HG03175 (cell line): ENCODE data around the gene CACNA2D1.

ENCODE experiments used
- ATAC-seq: cut with Tn5 transposase; IDR thresholded peaks from one replicate; pipeline ENCODE4 v1.9.1; 2021; ENCODE audit warnings: mild to moderate bottlenecking, moderate library complexity; ENCODE audit not compliant: unreplicated experiment

The CACNA2D1 gene

GRCh38 chr7:82126576-82126975 lies 317.0 kb downstream of the CACNA2D1 start:
- ATAC-seq, result no peak

DNA sequence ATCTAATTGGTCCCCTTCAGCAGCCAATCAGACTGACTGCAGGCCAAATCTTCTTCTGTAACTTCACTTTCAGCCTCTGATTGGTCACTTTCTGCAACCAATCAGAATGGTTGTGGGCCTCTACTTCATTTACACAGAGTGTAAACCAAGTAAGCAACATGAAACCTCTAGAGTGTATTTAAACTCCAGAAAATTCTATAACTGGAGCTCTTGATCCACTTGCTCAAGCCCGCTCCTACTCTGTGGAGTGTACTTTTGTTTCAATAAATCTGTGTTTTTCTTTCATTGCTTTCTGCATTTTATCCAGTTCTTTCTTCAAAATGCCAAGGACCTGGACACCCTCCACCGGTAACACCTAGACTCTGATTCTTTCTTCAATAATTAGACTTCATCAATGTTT lies 319.1 kb downstream of the CACNA2D1 start:
- no peak for ATAC-seq

DNA sequence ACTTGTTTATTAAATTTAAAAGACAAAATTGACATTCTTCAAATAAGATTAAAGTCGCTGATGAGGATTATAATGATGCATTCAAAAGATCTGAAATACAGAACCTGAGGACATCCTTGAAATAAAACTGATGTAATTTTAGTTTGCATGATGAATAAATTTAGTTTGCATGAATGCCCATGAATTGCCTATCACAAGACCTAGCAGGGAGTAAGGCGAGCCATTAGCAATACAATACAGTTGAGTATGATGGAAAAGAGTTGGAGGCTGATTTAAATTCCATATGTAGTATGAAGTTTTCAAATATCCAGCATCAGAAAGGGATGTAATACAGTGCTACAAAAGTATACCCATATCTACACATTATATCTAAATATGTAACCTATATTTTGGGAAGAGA lies 321.3 kb downstream of the CACNA2D1 start:
- no peak for ATAC-seq

GRCh38 chr7:82114237-82114636 lies 329.3 kb downstream of the CACNA2D1 start:
- ATAC-seq, result no peak

DNA sequence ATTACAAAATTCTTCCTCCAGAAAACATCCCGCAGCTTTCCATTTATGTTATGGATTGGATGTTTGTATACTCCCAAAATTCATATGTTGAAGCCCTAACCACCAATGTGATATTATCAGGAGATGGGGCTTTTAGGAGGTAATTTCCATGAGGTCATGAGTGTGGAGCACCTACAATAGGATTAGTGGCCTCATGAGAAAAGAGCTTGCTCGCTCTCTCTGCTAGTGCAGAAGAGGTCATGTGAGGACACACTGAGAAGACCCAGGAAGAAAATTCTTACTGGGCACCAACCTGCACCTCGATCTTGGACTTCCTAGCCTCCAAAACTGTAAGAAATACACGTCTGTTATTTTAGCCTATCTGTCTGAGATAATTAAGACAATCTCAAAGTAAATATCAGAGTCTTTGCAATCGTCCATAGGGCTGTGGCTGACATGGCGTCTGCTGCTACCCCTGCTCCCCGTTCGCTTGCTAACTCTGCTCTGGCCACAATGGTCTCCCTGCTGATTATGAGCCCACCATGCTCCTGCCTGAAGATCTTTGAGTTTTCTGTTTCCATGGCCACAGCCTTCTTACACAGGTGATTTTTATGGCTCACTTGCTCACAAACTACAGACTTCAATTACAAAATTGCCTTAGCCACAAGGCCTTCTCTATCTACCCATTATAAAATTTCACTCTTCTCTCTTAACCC lies 333.3 kb downstream of the CACNA2D1 start:
- ATAC-seq, result no peak

DNA sequence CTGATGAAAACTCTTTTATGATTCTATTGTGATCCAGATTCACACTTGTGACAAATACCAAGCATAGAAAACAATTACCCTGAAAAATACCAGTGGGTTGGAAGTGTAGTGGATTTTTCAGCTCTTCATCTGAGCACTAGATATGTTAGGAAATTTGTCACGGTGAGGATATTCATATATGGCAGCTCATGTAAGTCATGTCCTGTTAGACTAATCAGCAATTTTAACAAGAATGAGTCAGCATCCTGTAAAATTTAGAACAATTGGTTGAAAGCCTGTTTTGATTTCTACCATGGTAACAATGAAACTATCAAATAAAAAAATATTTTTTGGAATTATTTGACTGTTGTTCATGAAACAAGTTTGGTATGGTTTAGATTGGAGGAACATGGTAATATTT lies 334.3 kb downstream of the CACNA2D1 start:
- ATAC-seq, result no peak

DNA sequence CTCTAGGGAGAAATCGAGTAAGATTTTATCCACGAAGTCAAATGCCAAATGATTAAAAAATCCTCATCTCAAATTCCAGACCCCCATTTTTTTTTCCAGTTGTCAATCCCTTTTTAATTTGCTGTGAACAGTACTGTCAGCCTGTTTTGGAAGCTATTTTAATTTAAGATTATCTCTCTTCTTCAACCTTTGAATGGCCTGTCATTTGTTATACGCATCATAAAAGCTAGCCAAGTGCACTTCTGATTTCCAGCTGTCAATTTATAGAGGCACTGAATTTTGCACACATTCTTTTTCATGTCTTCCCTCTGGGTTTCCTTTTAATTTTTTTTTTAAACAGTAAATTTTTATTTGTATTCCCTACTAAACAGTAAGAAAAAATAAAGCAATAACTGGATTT lies 337.4 kb downstream of the CACNA2D1 start:
- no peak for ATAC-seq

DNA sequence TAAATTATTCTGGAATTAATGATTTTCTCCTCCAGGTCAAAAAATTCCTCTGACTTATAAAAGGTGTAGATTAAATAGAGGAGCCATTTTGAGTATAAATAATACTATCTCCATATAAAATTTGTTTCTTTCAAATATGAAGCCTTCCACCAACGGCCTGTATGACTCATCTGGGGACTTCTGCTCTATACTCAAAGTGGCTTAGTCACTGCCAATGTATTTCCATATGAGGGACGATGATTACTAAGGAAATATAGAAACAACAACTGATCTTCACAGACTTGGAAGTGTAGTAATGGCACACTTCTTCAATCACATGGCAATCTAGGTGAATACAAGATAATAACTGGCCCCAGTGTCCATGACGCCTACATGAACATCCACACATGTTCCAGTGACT lies 338.1 kb downstream of the CACNA2D1 start:
- no peak for ATAC-seq

DNA sequence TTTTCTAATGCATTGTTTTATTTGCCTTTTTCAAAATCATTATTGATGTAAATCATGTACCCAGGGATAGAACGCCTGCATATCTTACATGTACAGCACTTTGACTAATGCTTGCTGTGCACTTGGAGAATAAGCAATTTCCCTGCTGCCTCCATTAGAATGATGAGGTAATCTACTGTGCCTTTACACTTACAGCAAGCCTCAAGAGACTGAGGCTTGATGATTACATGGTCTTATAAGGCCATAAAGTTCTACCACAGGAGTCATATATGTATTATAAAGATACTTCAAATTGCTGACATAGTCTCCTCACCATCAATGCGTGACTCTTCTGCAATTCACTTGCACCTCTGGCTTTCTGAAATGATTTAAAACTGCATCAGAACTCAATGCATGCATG lies 345.2 kb downstream of the CACNA2D1 start:
- ATAC-seq, result no peak

DNA sequence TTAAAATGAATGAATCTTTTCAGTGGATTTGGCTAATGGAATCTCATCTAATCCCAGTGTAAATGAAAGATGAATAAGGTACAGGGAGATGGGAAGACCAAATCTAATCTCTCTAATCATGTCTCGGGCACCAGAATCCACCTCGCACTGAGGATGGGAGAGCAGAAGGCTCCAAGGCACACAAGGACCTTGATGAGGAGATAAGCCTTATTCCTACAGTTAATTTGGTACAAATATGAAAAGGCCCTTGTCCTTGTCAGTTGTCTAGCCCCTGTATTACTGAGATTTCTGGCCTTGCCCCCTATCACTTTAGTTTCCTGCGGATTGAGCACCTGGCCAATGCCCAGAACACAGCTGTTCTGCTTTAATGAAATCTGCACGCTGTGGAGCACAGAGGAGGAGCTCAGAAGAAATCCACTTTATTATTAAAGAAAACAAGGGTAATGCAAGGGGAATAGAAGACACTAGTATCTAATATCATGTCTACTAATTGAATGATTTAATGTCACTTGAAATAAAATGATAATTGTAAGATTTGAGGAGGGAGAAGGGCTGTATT lies 352.4 kb downstream of the CACNA2D1 start:
- ATAC-seq, result no peak

DNA sequence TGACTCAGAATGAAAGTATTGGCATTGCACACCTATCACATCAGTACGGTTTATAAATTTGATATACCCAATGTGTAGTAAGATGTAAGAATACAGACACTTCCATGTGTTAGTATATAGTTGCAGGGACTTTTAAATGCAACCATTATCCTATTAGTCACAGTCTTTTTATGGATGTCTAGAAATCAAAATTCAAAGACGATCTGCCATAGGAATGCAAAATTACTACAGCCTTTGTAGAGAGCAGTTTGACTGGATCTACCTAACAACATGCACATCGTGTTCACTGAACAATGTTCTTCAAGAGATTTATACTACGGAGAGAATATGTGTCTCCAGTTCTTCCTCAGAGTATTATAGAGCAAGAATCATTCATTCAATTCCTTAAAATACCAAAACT lies 356.5 kb downstream of the CACNA2D1 start:
- ATAC-seq, result no peak

DNA sequence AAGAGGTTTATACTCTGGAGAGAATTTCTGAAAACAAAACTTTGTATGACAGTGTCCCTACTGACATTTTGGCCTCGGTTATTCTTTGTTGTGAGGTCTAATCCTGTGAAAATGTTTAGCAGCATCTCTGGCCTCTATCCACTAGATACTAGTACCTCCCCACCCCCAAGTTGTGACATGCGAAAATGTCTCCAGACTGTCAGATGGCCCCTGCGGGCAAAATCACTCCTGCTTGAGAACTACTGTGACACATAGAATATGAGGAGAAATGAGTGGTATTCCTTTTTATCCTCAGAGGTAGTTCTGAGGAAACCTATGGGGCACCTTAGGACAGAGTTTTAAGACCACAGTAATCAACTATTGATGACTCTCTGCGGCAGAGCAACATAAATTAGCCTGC lies 358.5 kb downstream of the CACNA2D1 start:
- ATAC-seq, result no peak

- no peak for ATAC-seq
Observed at GRCh38 chr7:82081644-82082224, 361.8 kb downstream of the CACNA2D1 start.

DNA sequence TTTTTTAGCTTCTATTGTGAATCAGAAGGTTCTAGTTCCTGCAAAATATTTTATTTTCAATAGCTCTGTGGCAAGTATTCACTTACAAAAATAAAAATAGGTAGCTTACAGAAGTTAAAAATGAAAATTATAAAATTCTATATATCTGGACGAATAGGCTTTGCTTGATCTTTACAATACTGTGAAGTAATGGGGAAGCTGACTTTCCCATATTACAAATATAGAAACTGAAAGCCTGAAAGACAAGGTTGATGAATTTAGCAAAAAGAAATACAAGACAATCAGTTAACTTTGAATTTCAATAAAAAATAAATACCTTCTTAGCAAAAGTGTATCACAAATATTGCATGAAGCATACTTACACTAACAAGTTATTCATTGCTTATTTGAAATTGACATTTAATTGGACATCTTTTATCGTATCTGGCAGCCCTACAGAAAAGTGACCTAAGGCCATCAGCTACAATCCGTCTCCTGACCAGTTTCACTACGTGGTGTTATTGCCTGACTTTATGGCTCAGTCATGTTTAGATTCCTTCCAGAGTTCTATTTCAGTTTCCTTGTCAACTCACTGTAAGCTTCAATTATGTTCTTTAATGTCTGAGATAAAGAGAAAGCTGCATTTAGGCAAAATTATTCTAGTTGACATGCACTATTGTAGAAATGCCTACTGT lies 363.2 kb downstream of the CACNA2D1 start:
- ATAC-seq, result no peak

DNA sequence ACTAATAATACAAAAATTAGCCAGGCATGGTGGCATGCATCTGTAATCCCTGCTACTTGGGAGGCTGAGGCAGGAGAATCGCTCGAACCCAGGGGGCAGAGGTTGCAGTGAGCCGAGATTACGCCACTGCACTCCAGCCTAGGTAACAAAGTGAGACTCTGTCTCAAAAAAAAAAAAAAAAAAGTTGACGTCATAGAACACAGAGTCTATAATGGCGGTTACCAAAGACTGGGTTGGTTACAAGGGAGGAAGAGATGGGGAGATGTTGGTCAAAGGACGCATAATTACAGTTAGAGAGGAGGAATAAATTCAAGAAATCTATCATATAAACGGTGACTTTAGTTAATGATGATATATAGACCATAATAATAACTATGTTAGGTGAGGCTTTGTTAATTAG lies 364.1 kb downstream of the CACNA2D1 start:
- no peak for ATAC-seq

DNA sequence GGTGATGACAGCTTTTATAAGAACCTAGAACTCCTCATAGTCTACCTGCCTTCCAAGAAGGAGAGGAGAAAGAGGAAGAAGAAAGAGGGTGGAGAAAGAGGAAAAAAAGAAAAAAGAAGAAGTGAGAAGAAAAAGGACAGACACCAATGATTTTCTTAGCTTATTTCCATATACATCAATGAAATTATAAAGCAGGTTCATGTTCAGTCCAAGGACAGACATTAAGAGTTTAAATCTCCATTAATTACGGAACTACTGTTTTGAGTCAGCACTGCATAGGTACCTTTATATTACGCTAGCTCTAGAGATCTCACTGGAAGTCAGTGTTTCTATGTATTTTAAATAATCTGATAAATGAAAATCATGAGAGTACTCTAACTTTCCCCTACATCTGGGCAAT lies 364.8 kb downstream of the CACNA2D1 start:
- ATAC-seq, result no peak

GRCh38 chr7:82071468-82071867 lies 372.1 kb downstream of the CACNA2D1 start:
- no peak for ATAC-seq

- no peak for ATAC-seq
Observed at GRCh38 chr7:82067628-82068264, 375.8 kb downstream of the CACNA2D1 start.

- no peak for ATAC-seq
Observed at GRCh38 chr7:82057476-82057875, 386.1 kb downstream of the CACNA2D1 start.

DNA sequence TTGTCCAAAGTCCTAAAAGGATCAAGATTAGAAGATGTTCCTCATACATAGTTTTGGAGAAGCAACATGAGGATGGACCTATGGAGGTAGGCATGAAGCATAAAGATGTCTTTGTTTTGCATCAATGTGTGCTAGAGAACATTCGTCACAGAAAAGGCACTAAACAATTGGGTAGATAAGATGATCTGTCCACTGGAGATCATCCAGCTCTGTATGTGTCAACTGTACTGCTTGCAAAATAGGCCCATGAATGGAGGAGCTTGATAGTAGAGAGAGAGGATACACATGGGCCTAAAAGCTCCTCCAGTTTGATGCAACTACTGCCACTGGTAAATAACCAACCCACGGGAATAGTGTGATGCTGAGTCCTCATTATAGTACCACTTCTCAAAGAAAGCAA lies 387.3 kb downstream of the CACNA2D1 start:
- ATAC-seq, result no peak

DNA sequence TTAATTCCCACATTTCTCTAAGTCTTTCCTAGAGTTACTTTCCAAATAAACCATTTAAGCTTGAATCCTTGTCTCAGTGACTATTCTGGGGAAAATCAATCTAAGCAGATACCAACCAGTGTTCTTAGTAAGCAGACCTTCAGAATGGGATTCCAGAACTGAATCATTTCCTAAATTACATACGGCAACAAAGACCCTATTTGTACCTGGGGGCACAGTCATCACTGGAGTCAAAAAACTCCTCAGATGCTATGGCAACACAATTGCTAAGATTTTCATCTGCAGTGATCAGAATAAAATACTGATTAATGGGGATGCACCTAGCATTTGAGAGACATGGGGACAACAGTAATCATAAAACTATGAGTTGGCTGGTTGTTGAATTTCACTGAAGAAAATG lies 389.0 kb downstream of the CACNA2D1 start:
- ATAC-seq, result no peak
